Measurements from ENCODE around the gene DDX56.

The DDX56 gene

DNA sequence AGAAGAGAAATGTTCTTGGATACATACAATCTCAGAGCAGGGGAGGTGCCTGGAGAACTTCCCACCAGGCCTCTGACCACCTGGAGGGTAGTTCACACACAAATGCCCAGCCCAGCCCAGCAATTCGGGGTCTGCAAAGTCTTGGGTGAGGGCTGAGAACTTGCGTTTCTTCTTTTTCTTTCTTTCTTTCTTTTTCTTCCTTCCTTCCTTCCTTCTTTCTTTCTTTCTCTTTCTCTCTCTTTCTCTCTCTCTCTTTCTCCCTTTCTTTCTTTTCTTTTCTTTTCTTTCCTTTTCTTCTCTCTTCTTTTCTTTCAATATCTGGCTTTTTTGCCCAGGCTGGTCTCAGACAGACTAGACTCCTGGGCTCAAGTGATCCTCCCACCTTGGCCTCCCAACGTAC is 54.9 kb downstream of the DDX56 start:
- TF ChIP-seq ZFX (IDR thresholded peaks at IDR 0.05) = no peak
- TF ChIP-seq, protein P1, sequence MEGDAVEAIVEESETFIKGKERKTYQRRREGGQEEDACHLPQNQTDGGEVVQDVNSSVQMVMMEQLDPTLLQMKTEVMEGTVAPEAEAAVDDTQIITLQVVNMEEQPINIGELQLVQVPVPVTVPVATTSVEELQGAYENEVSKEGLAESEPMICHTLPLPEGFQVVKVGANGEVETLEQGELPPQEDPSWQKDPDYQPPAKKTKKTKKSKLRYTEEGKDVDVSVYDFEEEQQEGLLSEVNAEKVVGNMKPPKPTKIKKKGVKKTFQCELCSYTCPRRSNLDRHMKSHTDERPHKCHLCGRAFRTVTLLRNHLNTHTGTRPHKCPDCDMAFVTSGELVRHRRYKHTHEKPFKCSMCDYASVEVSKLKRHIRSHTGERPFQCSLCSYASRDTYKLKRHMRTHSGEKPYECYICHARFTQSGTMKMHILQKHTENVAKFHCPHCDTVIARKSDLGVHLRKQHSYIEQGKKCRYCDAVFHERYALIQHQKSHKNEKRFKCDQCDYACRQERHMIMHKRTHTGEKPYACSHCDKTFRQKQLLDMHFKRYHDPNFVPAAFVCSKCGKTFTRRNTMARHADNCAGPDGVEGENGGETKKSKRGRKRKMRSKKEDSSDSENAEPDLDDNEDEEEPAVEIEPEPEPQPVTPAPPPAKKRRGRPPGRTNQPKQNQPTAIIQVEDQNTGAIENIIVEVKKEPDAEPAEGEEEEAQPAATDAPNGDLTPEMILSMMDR (conservative IDR thresholded peaks at IDR 0.05) = no peak
- H3K27ac ChIP-seq = no peak overlapping the region

DNA sequence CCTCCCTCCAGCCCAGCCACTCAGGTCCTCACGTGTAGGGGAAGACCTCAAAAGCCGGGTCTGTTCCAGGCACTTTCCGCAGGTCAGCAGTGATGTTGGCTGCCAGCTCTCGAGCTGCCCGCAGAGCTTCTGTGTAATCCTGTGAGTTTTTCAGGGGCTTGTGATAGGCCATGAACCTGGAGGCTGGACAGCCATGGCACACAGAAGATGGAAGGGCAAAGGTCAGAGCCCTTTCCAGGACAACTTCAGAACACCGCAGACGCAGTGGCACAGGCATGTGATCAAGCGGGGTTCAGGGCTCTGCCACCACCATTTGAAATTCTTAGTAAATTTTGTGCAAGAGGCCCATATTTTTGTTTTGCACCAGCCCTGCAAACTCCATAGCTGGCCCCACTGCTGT is 56.5 kb downstream of the DDX56 start:
- TF ChIP-seq, protein P1 (conservative IDR thresholded peaks at IDR 0.05) = no peak
- no peak for TF ChIP-seq ZFX (IDR thresholded peaks at IDR 0.05)
- no peak overlapping the region for H3K27ac ChIP-seq

Measured in C4-2B (cell line).